Superior temporal gyrus (tissue), 1 donor: ENCODE results near the gene CLCN6.

ENCODE experiments used
- DNase-seq: peaks from one replicate; pipeline ENCODE4 v3.0.0-alpha.2; 2016; ENCODE audit errors: extremely low spot score

Gene CLCN6

DNA sequence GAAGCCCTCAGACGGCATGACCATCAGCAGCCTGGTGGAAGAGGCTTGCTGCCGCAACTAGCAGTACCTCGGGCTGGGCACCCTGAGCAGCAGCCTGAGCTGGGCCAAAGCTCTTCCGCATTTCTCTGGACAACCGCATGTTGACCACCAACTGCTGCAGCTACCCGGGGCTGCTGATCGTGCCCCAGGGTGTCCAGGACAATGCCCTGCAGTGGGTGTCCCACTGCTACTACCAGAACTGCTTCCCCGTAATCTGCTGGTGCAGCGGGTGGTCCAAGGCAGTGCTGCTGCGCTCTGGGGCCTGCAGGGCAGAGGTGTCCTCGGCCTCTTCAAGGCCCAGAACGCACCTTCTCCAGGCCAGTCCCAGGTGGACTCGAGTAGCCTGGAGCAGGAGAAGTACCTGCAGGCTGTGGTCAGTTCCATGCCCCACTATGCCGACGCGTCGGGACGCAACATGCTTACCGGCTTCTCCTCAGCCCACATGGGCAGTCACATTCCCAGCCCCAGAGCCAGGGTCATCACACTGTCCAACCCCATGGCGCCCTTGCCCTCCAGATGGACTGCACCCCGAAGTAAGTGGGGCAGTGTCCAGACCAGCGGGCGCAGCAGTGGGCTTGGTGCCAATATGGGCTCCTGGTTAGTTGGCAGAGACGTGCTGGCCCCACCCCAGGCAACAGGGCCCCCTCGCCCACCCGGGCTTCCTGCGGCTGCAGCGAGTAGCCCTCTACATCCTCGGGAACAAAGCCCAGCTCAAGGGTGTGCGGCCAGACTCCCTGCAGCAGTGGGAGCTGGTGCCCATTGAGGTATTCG lies 72.3 kb downstream of the CLCN6 start:
- DNase-seq = no peak

DNA sequence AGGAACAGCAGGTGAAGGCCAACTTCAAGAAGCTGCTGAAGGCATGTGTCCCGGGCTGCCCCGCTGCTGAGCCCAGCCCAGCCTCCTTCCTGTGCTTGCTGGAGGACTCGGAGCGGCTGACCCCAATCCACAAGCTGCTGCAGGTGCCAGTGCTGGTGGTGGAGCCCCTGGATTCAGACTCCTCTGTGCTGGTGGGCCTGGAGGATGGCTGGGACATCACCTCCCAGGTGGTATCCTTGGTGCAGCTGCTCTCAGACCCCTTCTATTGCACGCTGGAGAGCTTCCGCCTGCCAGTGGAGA lies 72.8 kb downstream of the CLCN6 start:
- DNase-seq = no peak

DNA sequence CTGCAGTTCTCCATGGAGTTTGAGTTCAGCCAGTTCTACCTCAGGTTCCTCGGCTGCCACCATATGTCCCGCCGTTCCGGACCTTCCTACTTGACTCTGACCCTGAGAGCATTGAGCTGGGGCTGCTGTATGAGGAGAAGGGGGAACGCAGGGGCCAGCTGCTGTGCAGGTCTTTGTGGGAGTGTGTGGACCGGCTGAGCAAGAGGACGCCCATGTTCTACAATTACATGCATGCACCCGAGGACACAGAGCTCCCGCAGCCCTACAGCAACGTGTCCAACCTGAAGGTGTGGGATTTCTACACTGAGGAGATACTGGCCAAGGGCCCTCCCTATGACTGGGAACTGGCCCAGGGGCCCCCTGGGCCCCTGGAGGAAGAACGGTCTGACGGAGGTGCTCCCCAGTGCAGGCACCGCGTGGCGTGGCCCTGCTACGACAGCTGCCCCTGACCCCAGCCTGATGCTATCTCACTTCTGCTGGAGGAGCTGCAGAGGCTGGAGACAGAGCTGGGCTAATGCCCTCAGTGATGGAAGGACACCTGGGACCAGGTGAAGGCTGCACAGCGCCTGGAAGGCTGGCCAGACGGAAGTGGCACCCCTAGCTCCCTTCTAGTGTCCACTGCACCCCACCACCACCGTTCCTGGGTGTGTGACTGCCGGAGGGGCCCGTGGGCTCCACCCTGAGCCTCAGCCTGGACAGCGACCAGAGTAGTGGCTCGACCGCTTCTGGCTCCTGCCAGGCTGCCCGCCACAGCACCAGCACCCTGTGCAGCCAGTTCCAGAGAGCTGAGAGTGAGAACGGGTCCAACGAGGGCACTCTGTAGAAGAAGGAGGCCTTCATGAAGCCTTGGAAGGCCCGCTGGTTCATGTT lies 73.6 kb downstream of the CLCN6 start:
- no peak for DNase-seq

DNA sequence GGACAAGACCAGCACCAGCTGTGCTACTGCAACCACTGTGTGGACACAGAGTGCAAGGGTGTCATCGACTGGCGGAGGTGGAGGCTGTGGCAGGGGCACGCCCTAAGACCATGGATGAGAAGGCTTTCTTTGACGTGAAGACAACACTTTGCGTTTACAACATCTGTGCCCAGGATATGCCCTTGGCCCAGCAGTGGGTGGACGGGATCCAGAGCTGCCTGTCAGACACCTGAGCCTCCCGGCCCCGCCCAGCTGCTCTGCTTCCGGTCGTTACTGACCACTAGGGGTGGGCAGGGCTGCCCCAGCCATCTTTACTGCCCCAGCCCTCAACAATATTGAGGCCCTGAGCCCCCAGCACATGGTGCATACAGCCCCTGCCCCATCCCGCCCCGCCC lies 74.2 kb downstream of the CLCN6 start:
- no peak for DNase-seq

DNA sequence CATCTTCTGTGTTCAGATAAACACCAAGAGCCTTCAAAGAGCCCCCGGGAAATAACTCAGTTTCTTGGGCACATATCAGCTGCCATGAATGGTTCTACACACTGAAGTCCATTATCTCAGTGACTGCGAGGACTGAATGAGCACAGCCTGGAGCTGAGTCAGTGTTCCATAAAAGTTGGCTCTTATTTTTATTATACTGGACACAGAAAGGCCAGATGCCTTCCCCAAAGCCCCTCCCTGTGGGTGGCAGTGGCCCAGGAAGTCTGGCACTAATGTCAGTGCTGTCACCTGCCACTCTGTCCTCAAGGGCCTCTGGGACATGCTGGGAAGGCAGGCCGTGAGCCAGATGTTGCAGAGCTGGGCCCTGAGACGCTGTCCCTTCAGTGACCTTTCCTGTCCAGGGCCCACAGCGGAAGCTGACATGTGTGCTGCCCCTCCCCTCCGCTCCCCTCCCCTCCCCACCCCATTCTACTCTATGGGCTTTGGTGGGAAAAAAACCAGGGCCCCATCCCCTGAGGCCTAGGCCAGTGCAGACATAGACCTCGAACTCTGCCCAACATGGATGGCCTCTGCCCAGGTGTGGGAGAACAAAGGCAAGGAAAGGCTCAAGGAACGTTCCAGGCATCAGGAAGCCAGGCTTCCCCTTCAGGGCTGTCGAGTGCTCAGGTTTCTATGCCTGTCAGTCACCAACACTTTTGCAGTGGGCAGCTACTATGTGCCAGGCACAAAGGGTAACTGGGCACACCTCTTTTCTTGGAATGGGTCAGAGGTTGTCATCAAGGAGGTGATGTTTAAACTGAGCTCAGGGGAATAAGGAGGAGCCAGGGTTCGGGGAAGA lies 75.1 kb downstream of the CLCN6 start:
- DNase-seq = peak; percentile 34

DNA sequence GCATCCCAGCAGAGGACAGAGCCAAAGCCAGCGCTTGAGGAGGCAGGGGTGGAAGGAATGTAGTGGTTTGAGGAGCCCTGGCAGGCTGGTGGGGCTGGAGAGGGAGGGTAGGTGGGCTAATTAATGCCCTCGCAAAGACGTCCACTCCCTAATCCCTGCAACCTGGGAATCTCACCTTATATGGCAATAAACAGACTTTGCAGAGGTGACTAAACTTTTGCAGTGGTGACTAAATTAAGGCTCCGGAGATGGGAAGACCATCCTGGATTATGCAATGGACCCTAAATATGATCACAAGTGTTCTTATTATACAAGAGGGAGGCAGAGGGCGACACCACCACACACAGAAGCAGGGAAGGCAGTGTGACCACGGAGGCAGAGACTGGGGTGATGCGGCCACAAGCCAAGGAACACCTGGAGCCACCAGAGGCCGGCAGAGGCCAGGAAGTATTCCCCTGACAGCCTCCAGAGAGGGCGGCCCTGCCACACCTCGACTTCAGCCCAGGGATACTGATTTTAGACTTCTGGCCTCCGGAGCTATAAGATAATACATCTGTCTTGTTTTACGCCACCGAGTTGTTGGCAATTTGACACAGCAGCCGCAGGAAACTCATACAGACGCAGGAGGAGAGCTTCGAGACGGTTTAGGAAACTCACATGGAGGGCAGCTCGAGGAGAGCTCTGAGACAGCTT lies 75.9 kb downstream of the CLCN6 start:
- DNase-seq = no peak

DNA sequence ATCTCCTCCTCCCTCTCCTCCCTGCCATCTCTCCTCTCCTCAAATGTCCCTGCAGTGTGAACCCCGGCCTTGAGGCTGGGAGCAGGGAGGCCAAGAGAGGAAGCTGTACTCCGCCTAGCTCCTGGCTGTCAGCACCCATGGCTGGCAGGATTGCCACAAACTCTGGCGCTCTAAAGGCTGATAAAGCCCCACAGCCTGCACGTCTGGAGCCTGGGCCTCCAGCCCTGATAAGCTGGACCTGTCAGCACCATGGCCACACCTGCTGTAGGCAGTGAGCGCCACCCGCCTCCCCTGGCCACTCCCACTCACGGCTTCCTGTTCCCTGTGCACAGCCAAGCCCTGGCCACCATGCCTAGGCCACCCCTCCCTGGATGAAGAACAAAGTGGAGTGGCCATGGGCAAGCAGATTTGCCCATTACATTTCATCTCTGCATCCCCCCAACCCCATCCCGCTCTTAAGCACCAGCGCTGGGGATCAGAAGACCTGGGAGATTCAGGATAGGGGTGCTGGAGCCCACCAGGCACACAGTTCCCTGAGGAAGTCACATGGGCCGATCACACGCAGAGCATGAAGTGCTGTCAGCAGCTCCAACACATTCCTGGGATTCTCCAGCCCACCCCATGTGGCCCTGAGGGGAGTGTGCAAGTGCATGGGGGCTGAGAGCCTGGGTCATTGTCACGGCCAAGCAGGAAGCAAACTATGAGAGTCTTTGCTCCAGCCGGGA lies 77.0 kb downstream of the CLCN6 start:
- no peak for DNase-seq

DNA sequence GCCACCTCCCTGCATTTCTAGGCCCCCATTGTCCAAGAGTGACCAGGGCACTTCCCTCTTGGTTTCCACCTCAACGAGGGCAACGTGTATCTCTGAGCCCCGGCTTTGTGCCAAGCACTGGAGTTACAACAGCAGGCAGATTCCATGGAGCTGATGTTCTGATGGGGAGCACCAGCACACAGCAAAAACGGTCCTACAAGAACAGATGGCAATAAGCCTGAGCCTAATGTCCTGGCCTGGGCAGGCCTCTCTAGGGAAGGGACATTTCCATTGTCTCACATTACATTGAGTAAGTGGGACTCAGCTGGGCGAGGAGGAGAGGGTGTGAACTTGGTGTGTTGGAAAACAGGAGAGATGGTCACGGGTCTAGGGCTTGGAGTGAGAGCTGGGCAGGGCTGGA lies 79.9 kb downstream of the CLCN6 start:
- no peak for DNase-seq

DNA sequence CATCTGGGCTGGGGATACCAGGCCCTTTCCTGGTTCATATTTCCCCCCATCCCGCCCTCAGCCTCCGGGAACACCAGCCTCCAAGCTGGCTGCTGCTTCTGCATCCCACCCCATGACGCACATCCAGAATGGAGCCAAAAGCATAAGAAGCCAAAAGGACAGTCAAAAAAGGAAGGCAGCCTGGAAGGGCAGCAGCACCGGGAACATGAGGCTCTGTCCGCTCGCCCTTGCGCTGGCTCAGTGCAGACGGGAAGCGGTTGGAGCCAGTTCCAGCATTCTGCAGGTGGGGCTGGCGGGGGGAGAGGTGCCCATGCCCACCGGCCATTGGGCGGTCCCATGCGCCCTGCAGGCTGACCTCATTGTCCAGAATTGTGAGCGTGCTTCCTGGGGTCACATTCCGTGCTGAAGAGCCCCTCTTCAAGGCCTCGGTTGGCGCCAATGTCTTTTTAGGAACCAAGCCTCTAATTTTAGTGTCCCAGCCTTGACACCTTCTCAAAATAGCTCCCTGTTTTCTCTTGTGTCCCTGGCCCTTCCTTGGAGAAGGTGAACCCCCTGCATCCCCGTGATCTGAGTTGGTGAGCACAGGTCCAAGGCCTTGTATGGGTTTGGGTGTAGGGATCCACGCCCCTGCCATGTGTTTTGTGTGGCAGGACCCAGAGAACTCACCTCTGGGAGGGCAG lies 81.1 kb downstream of the CLCN6 start:
- DNase-seq = no peak

DNA sequence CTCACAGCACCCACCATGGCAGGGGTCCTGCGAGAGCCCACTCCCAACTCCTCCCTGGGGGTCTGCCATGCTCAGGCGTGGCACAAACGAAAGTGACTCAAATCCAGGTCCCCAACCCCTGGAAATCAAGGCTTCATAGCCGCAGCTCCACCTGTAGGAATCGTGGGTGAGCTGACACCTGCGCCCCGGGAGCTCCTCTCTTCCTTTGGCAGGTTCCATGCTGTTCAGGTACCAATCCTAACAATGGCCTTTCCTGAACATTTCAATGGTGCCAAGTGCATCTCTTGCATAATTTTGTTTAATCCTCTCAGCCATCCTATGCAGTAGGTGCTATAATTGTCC lies 81.6 kb downstream of the CLCN6 start:
- DNase-seq = no peak

DNA sequence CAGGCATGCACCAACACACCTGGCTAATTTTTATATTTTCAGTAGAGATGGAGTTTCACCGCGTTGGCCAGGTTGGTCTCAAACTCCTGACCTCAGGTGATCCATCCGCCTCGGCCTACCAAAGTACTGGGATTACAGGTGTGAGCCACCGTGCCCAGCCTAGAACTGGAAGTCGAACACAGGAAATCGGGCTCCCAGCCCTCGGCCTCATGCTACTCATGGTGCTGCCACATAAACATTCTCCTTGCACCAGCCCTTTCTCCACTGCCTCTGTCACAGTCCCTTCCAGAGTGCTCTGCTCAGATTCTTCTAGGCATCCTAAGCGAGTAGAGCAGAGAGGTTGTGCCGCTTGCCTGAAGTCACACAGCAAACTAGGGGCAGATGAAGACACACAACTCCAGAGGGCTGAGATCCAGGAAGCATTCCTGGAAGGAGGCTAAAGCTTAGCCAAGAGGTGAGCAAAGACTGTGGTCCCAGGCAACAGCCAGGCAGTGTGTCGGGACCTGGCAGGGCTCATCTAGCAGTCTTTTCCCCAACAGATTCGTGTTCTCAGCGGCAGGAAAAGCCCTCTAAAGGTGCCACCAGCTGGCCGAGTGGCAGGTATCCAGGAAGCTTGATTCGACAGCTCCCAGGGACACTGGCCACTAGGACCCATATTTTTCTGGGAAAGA lies 82.3 kb downstream of the CLCN6 start:
- no peak for DNase-seq

DNA sequence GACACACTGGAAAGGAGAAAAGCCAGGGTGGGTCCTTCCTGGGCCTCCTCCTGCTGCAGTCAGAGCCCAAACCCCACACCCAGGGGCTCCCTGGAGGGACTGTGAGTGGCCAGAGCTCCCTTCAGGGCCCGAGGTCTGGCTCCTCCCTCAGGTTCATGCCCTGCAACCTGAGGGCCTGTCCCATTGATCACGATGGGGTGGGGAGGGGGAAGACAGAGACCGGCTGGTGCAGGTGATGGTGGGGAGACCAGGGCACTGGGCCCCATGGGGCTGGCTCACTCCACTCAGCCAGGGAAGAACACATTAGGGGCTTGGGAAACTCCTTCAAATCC lies 82.9 kb downstream of the CLCN6 start:
- no peak for DNase-seq

DNA sequence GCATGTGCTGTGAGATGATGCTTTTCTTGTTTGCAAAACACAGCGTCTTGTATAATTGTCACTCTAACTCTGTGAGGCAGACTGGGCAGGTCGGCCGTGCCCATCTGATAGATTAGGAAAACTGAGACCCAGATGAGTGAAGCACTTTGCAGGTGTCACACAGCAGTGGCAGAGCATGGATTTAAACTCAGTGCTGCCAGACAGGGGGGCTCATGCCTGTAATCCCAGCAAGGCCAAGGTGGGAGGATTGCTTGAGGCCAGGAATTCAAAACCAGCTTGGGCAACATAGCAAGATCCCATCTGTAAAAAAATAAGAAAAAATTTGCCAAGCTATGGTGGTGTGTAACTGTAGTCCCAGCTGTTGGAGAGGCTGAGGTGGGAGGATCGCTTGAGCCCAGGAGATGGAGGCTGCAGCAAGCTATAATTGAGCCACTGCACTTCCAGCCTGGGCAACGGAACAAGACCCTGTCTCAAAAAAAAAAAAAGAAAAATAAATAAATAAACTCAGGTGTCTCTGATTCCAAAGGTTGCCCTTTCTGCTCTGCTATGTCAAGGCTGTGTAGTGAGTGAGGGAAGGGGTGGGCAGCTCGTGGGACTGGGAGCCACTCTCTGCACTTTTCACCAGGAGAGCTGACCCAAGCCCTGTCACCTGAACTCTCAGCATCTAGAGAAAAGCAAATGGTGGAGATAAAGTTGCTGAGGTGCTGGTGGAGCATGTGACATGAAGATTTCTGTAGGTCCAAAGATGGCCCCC lies 85.6 kb downstream of the CLCN6 start:
- no peak for DNase-seq
